Activated T-helper 9 cell treated with anti-CD3 and anti-CD28 coated beads, Interleukin-2, amount 50 U/mL, for 16 hours (primary cell): Measurements from ENCODE around the gene ATP10D.
"Not testable (repeated sequence)": the region's sequence is repeated elsewhere in the genome, so short reads cannot be mapped to it uniquely, and the experiment has no call there.

Experiments
- DNase-seq: peaks from one replicate; pipeline ENCODE4 v3.0.0-alpha.2; 2020; ENCODE audit warnings: low read depth

ATP10D gene

GRCh38 chr4:47485047-47485692, at the start of gene ATP10D:
ATP10D (plus strand) TSS chr4:47485275; CDS start chr4:47512541, 27,266 bp downstream.
- peak; percentile 65 for DNase-seq

GRCh38 chr4:47442980-47443379, 42.1 kb upstream of the ATP10D start:
- no peak for DNase-seq

- DNase-seq = no peak
These were observed 41.0 kb upstream of the ATP10D start for GRCh38 chr4:47444031-47444430.

- DNase-seq = no peak
These were observed 33.4 kb upstream of the ATP10D start for GRCh38 chr4:47451657-47452056.

GRCh38 chr4:47462799-47463234, 22.3 kb upstream of the ATP10D start:
- DNase-seq = no peak

- DNase-seq = peak; percentile 95
These were observed 21.7 kb upstream of the ATP10D start, which contains the start of gene COMMD8 for GRCh38 chr4:47463235-47463956. COMMD8 (minus strand) TSS chr4:47463702; CDS start chr4:47463651, 51 bp downstream.

- no peak for DNase-seq
These were observed 20.1 kb upstream of the ATP10D start for GRCh38 chr4:47465004-47465403.

- no peak for DNase-seq
These were observed 18.9 kb upstream of the ATP10D start for GRCh38 chr4:47466056-47466785.

- DNase-seq = no peak
These were observed 16.2 kb upstream of the ATP10D start for GRCh38 chr4:47468706-47469365.

GRCh38 chr4:47469951-47470350, 15.1 kb upstream of the ATP10D start:
- no peak for DNase-seq

- DNase-seq = no peak
These were observed 14.0 kb upstream of the ATP10D start for GRCh38 chr4:47471064-47471463.

- no peak for DNase-seq
These were observed 13.5 kb upstream of the ATP10D start for GRCh38 chr4:47471591-47471990.

- DNase-seq = no peak
These were observed 11.8 kb upstream of the ATP10D start for GRCh38 chr4:47473141-47473750.

GRCh38 chr4:47474799-47475198, 10.3 kb upstream of the ATP10D start:
- DNase-seq = no peak

- no peak for DNase-seq
These were observed 9.7 kb upstream of the ATP10D start for GRCh38 chr4:47475411-47475810.

GRCh38 chr4:47478804-47479203, 6.3 kb upstream of the ATP10D start:
- no peak for DNase-seq

GRCh38 chr4:47482326-47482725, 2.7 kb upstream of the ATP10D start:
- DNase-seq = no peak

GRCh38 chr4:47483745-47484144, 1.3 kb upstream of the ATP10D start:
- no peak for DNase-seq

- DNase-seq = no peak
These were observed 907 bp upstream of the ATP10D start for GRCh38 chr4:47484168-47484567.

GRCh38 chr4:47485768-47486167, 693 bp downstream of the ATP10D start:
- DNase-seq = no peak

- DNase-seq = no peak
These were observed 1.2 kb downstream of the ATP10D start for GRCh38 chr4:47486231-47486673.

GRCh38 chr4:47486727-47487126, 1.7 kb downstream of the ATP10D start:
- DNase-seq = not testable (repeated sequence)
